ENCODE results near the gene ATP4A. TPM values are rescaled to one million over a fixed set of nuclear protein-coding genes. Genes with fewer than 3 reads are reported as not detected.
A peak's percentile ranks its signal among the peaks of the same experiment; 100 is the strongest.

ATP4A gene
- total and polyA plus RNA-seq, 8 donors: 0.28 to 10.8 (median 2.5) TPM

GRCh38 chr19:35585848-35586247, 22.4 kb upstream of the ATP4A start, which contains the start of gene PMIS2:
PMIS2 (plus strand) TSS chr19:35586173; CDS start chr19:35586260, 87 bp downstream.
- no peaks in the 10 kb centered on the region for H3K4me1 ChIP-seq
- intact Hi-C loops (cut with DNase I): loop anchor here in 1 of 3 donors (5.0 kb wide), 1 partner anchor 39 kb away; the partner anchor contains the start of gene TMEM147
- TF ChIP-seq, protein P1, sequence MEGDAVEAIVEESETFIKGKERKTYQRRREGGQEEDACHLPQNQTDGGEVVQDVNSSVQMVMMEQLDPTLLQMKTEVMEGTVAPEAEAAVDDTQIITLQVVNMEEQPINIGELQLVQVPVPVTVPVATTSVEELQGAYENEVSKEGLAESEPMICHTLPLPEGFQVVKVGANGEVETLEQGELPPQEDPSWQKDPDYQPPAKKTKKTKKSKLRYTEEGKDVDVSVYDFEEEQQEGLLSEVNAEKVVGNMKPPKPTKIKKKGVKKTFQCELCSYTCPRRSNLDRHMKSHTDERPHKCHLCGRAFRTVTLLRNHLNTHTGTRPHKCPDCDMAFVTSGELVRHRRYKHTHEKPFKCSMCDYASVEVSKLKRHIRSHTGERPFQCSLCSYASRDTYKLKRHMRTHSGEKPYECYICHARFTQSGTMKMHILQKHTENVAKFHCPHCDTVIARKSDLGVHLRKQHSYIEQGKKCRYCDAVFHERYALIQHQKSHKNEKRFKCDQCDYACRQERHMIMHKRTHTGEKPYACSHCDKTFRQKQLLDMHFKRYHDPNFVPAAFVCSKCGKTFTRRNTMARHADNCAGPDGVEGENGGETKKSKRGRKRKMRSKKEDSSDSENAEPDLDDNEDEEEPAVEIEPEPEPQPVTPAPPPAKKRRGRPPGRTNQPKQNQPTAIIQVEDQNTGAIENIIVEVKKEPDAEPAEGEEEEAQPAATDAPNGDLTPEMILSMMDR (IDR thresholded peaks at IDR 0.05): no peak
- FAIRE-seq (no peak), ATAC-seq (peak in 1 of 4 donors; percentile 30), DNase-seq (no peak)
- H3K36me3 ChIP-seq: no peaks in the 10 kb centered on the region
- 37 to 54% methylated on average over 16 of the region's 16 CpGs for WGBS, 2 donors
- H3K27ac ChIP-seq: no peak within 1 kb of the TSS
- H3K9me3 ChIP-seq: no peaks in the 10 kb centered on the region
- no peak within 1 kb of the TSS for H3K4me3 ChIP-seq
- H3K27me3 ChIP-seq: no peaks in the 10 kb centered on the region

GRCh38 chr19:35582760-35583159, 19.3 kb upstream of the ATP4A start:
- ATAC-seq: no peak
- Histone ChIP-seq H3K4me3 (no peak overlapping the region), H3K36me3 (no peaks in the 10 kb centered on the region), H3K9me3 (no peaks in the 10 kb centered on the region), H3K27me3 (no peaks in the 10 kb centered on the region), H3K4me1 (no peaks in the 10 kb centered on the region), H3K27ac (no peak overlapping the region)
- FAIRE-seq: no peak
- intact Hi-C loops (cut with DNase I): no loop called here
- 89 to 100% methylated on average over 1 of the region's 1 CpG for WGBS, 2 donors
- TF ChIP-seq, protein P1 (IDR thresholded peaks at IDR 0.05): no peak
- DNase-seq: no peak

DNA sequence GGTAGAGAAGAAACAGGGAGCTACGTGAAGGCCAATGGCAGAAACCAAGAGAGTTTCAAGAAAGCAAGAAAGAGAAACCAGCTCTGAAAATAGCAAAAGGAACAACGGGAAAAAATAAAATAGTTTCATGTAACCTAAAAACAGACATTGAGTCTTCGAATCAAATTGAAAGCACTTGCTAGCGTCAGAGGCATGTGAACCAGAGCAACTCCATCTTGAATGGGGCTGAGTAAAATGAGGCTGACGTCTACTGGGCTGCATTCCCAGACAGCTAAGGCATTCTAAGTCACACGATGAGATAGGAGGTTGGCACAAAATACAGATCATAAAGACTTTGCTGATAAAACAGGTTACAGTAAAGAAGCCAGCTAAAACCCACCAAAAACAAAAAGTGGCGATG, 15.2 kb upstream of the ATP4A start:
- ATAC-seq (no peak), DNase-seq (no peak), FAIRE-seq (no peak)
- Histone ChIP-seq H3K27me3 (no peaks in the 10 kb centered on the region), H3K27ac (no peak overlapping the region), H3K4me1 (no peaks in the 10 kb centered on the region), H3K9me3 (no peaks in the 10 kb centered on the region), H3K36me3 (no peaks in the 10 kb centered on the region), H3K4me3 (no peak overlapping the region)
- WGBS, 2 donors: 67% methylated on average over 7 of the region's 7 CpGs
- intact Hi-C loops (cut with DNase I): no loop called here
- TF ChIP-seq, protein P1 (IDR thresholded peaks at IDR 0.05): no peak

DNA sequence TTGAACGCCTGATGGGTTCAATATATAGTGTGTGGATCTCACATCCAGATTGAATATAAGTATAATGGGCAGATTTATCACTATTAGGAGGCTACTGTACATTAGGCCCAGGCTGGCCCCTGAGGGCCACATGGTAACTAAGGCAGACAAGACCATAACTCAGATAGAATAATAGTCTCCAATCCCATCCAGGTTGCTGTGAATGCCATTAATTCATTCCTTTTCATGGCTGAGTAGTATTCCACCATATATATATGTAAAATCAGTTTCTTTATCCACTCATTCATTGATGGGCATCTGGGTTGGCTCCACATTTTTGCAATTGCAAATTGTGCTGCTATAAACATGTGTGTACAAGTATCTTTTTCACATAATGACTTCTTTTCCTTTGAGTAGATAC, 14.5 kb upstream of the ATP4A start:
- no peak overlapping the region for H3K4me3 ChIP-seq
- H3K9me3 ChIP-seq: no peaks in the 10 kb centered on the region
- whole genome bisulfite sequencing, 2 donors: 65 to 77% methylated on average over 1 of the region's 1 CpG
- TF ChIP-seq, protein P1 (IDR thresholded peaks at IDR 0.05): no peak
- DNase-seq: no peak
- FAIRE-seq: no peak
- no peak overlapping the region for H3K27ac ChIP-seq
- no peak for ATAC-seq
- intact Hi-C loops (cut with DNase I): no loop called here
- no peaks in the 10 kb centered on the region for H3K4me1 ChIP-seq
- no peaks in the 10 kb centered on the region for H3K36me3 ChIP-seq
- H3K27me3 ChIP-seq: no peaks in the 10 kb centered on the region

GRCh38 chr19:35571406-35571965, 8.0 kb upstream of the ATP4A start:
- intact Hi-C loops (cut with DNase I): no loop called here
- no peak overlapping the region for H3K27ac ChIP-seq
- H3K36me3 ChIP-seq: no peaks in the 10 kb centered on the region
- no peaks in the 10 kb centered on the region for H3K27me3 ChIP-seq
- ATAC-seq: peak in 1 of 4 donors; percentile 56
- WGBS, 2 donors: 88 to 95% methylated on average over 1 of the region's 1 CpG
- peaks cover 0 to 10% (median 8%) of the 10 kb centered on the region in 3 donors for H3K4me1 ChIP-seq
- TF ChIP-seq, protein P1 (IDR thresholded peaks at IDR 0.05): no peak
- no peak for DNase-seq
- H3K4me3 ChIP-seq: no peak overlapping the region
- no peak for FAIRE-seq
- no peaks in the 10 kb centered on the region for H3K9me3 ChIP-seq
